ENCODE data around the gene LRRC26. TPM values are rescaled to one million over a fixed set of nuclear protein-coding genes. Genes with fewer than 3 reads are reported as not detected.

Gene LRRC26, protein sequence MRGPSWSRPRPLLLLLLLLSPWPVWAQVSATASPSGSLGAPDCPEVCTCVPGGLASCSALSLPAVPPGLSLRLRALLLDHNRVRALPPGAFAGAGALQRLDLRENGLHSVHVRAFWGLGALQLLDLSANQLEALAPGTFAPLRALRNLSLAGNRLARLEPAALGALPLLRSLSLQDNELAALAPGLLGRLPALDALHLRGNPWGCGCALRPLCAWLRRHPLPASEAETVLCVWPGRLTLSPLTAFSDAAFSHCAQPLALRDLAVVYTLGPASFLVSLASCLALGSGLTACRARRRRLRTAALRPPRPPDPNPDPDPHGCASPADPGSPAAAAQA
- not detected in 2 replicates for total RNA-seq

DNA sequence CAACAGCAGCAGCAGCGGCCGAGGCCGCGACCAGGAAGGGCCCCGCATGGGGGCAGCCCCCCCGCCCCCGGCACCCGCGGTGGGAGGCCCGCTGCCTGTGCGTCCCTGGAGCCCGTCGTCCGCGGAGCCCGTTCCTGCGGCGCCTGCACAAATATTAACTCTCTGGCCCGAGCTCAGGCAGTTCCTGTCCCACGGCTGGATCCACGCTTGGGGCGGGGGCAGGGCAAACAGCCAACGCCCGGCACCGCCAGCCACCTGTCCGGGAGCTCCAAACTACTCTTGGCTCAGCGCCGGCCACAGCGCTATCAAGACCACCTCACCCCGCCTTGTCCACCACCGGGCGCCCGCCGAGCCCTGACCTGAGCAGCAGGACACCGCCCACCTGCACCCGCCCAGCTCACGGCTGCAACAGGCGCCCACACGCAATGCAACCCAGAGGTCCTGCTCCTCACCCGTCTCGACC is at the start of gene LRRC26:
TSS of gene LRRC26 (minus strand) at position 156 of the 463 bp plus-strand sequence. CDS start at position 48, 108 bp downstream.
- no peak within 1 kb of the TSS for H3K4me3 ChIP-seq (ENCODE audit: insufficient read depth, low read length)
- H2AFZ ChIP-seq (ENCODE audit: low read length): no peak within 1 kb of the TSS
- no peaks in the 10 kb centered on the region for H4K20me1 ChIP-seq (ENCODE audit: insufficient read depth, low read length)
- TF ChIP-seq, protein P1, sequence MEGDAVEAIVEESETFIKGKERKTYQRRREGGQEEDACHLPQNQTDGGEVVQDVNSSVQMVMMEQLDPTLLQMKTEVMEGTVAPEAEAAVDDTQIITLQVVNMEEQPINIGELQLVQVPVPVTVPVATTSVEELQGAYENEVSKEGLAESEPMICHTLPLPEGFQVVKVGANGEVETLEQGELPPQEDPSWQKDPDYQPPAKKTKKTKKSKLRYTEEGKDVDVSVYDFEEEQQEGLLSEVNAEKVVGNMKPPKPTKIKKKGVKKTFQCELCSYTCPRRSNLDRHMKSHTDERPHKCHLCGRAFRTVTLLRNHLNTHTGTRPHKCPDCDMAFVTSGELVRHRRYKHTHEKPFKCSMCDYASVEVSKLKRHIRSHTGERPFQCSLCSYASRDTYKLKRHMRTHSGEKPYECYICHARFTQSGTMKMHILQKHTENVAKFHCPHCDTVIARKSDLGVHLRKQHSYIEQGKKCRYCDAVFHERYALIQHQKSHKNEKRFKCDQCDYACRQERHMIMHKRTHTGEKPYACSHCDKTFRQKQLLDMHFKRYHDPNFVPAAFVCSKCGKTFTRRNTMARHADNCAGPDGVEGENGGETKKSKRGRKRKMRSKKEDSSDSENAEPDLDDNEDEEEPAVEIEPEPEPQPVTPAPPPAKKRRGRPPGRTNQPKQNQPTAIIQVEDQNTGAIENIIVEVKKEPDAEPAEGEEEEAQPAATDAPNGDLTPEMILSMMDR (IDR thresholded peaks at IDR 0.05; ENCODE audit: extremely low read depth, low read depth, low read length): no peak
- no peak for DNase-seq (ENCODE audit: insufficient read length, low spot score, missing footprints)
- no peaks in the 10 kb centered on the region for H3K9me3 ChIP-seq (ENCODE audit: low read depth, low read length)
- no peak within 1 kb of the TSS for H3K4me2 ChIP-seq (ENCODE audit: insufficient read depth, low read length)
- no peaks in the 10 kb centered on the region for H3K36me3 ChIP-seq (ENCODE audit: insufficient read depth, low read length)
- H3K27me3 ChIP-seq (ENCODE audit: insufficient read depth, low read length): peaks cover 46% of the 10 kb centered on the region
- no peaks in the 10 kb centered on the region for H3K79me2 ChIP-seq (ENCODE audit: insufficient read depth, low read length)
- H3K4me1 ChIP-seq (ENCODE audit: insufficient read depth, low read length): no peaks in the 10 kb centered on the region
- H3K27ac ChIP-seq (ENCODE audit: low read depth, low read length): no peak within 1 kb of the TSS

DNA sequence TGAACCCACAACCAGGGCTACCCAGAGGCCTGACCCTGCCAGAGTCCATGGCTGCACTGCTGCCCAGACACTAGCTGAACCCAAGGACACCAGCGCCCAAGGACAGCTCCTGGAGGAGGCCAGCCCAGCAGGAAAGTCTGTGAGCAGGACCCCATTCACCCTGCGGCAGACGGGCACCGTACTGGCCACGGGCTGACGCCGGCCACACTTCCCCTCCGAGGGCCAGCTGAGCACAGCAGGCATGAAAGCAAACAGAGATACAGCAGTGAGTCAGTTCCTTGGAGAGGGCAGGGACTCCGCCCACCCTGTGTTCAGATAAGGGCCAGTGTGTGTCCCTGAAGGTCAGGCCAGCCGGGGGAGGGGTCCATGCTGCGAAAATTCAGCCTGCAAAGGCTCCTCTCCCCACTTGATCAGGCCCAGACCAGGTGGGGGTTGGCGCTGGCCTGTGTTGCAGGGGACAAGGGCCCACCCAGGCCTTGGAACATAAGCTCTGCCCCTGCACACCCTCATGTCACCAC is 49.0 kb upstream of the LRRC26 start:
- Histone ChIP-seq H3K4me1 (ENCODE audit: insufficient read depth, low read length) (peaks cover 20% of the 10 kb centered on the region), H3K27ac (ENCODE audit: low read depth, low read length) (no peak overlapping the region), H4K20me1 (ENCODE audit: insufficient read depth, low read length) (no peaks in the 10 kb centered on the region), H3K4me3 (ENCODE audit: insufficient read depth, low read length) (no peak overlapping the region), H3K79me2 (ENCODE audit: insufficient read depth, low read length) (no peaks in the 10 kb centered on the region), H2AFZ (ENCODE audit: low read length) (no peak overlapping the region), H3K27me3 (ENCODE audit: insufficient read depth, low read length) (no peaks in the 10 kb centered on the region), H3K36me3 (ENCODE audit: insufficient read depth, low read length) (no peaks in the 10 kb centered on the region), H3K9me3 (ENCODE audit: low read depth, low read length) (no peaks in the 10 kb centered on the region), H3K4me2 (ENCODE audit: insufficient read depth, low read length) (peak overlapping the region; percentile 24)
- DNase-seq (ENCODE audit: insufficient read length, low spot score, missing footprints): peak; percentile 99
- TF ChIP-seq, protein P1 (IDR thresholded peaks at IDR 0.05; ENCODE audit: extremely low read depth, low read depth, low read length): no peak

DNA sequence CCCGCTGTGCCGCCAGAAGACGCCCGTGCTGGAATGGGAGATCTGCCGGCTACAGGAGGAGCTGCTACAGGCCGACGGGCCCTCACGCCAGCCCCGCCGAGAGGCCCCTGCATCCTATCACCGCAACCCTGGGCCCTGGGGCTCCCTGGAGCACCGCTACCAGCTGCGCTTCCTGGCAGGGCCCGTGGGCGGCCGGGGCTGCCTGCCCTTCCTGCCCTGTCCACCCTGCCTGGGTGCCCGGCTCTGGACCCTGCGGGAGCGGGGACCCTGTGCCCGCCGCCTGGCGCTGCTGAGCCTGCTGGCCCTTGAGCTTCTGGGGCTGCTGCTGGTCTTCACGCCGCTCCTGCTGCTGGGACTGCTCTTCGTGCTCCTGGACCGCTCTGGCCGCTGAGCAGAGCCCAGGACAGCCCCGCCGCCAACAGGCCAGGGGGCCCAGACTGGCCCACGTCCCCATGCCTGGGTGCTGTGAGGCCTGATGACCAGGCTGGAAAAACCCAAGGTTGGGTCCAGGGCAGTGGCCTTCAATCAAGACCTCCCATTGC is 48.4 kb upstream of the LRRC26 start:
- peaks cover 20% of the 10 kb centered on the region for H3K4me1 ChIP-seq (ENCODE audit: insufficient read depth, low read length)
- DNase-seq (ENCODE audit: insufficient read length, low spot score, missing footprints): no peak
- H3K36me3 ChIP-seq (ENCODE audit: insufficient read depth, low read length): no peaks in the 10 kb centered on the region
- H3K9me3 ChIP-seq (ENCODE audit: low read depth, low read length): no peaks in the 10 kb centered on the region
- no peak overlapping the region for H2AFZ ChIP-seq (ENCODE audit: low read length)
- no peaks in the 10 kb centered on the region for H4K20me1 ChIP-seq (ENCODE audit: insufficient read depth, low read length)
- no peaks in the 10 kb centered on the region for H3K27me3 ChIP-seq (ENCODE audit: insufficient read depth, low read length)
- no peak overlapping the region for H3K4me2 ChIP-seq (ENCODE audit: insufficient read depth, low read length)
- no peak overlapping the region for H3K4me3 ChIP-seq (ENCODE audit: insufficient read depth, low read length)
- H3K79me2 ChIP-seq (ENCODE audit: insufficient read depth, low read length): no peaks in the 10 kb centered on the region
- H3K27ac ChIP-seq (ENCODE audit: low read depth, low read length): no peak overlapping the region
- TF ChIP-seq, protein P1 (IDR thresholded peaks at IDR 0.05; ENCODE audit: extremely low read depth, low read depth, low read length): no peak
